H1 (cell line): Measurements from ENCODE around the gene SNRNP70.

Source experiments
- EGR1 ChIP-seq: IDR thresholded peaks from 2 replicates; pipeline ENCODE4 v1.6.1; 2011; ENCODE audit warnings: low read depth, low read length, borderline replicate concordance
- POLR2AphosphoS5 ChIP-seq: IDR thresholded peaks from 2 replicates; pipeline ENCODE4 v1.6.1; 2011; ENCODE audit warnings: low read depth, low read length
- RFX5 ChIP-seq: IDR thresholded peaks from 2 replicates; pipeline ENCODE4 v1.6.1; 2011; ENCODE audit warnings: low read depth, low read length, improper control_type of control experiment, borderline replicate concordance

GRCh38 chr19:49133621-49134454, 48.6 kb downstream of the SNRNP70 start:
- no peak for TF ChIP-seq POLR2AphosphoS5
- TF ChIP-seq RFX5 = no peak
- TF ChIP-seq EGR1 = peak; percentile 83; the same call in 1 of the 2 replicates
